ENCODE results near the gene ERGIC3. TPM values are rescaled to one million over a fixed set of nuclear protein-coding genes. Genes with fewer than 3 reads are reported as not detected.

Gene ERGIC3
- total RNA-seq (10 to 100 TPM; 61.7 to 71.6 (median 64.6) TPM), polyA plus RNA-seq (10 to 100 TPM; 67.9 to 83.5 (median 78.1) TPM)
- long read RNA-seq, donor 1, transcript ERGIC3-202 (13 exons, 1,359 nt), result major isoform, 75 of 84 reads
- long read RNA-seq, donor 1, partial matches to known transcripts, result 4 of 84 reads
- long read RNA-seq, donor 1, other reads (novel, unspliced or antisense), result 5 of 84 reads
- long read RNA-seq, donor 2, transcript ERGIC3-202 (13 exons, 1,359 nt), result major isoform, 93 of 102 reads
- long read RNA-seq, donor 2, partial matches to known transcripts, result 1 of 102 reads
- long read RNA-seq, donor 2, other reads (novel, unspliced or antisense), result 8 of 102 reads

GRCh38 chr20:35541783-35542662, at the start of gene ERGIC3:
Gene ERGIC3 (plus strand): TSS chr20:35542078. CDS start chr20:35542098, 20 bp downstream.
- peaks cover 0 to 37% of the 10 kb centered on the region in 2 donors for H3K36me3 ChIP-seq (ENCODE audit: insufficient read depth in 1 of 2, low read depth in 1 of 2)
- no peaks in the 10 kb centered on the region for H3K9me3 ChIP-seq
- TF ChIP-seq CTCF (IDR thresholded peaks at IDR 0.05), result no peak
- peak within 1 kb of the TSS; percentile 85 for H3K27ac ChIP-seq
- ATAC-seq, result peak; percentile 99 to 100 (median 100)
- H3K4me1 ChIP-seq, result peaks cover 10% of the 10 kb centered on the region
- H3K4me3 ChIP-seq, result peak within 1 kb of the TSS; percentile 96
- intact Hi-C loops (cut with DNase I), result no loop called here
- 4 to 5% (median 5%) methylated on average over 50 to 57 of the region's 57 CpGs for WGBS, 3 donors
- H3K27me3 ChIP-seq (ENCODE audit: insufficient read depth in 3 of 3, low read length in 2 of 3), result no peaks in the 10 kb centered on the region
- DNase-seq, result peak; percentile 98 to 99

- TF ChIP-seq CTCF (IDR thresholded peaks at IDR 0.05), result no peak
- intact Hi-C loops (cut with DNase I), result no loop called here
- H3K27ac ChIP-seq, result no peak overlapping the region
- WGBS, 3 donors, result 96 to 98% (median 97%) methylated on average over 6 of the region's 6 CpGs
- no peak overlapping the region for H3K4me3 ChIP-seq
- H3K4me1 ChIP-seq, result peaks cover 27% of the 10 kb centered on the region
- H3K9me3 ChIP-seq, result no peaks in the 10 kb centered on the region
- no peak for ATAC-seq
- peaks cover 0 to 88% of the 10 kb centered on the region in 2 donors for H3K36me3 ChIP-seq (ENCODE audit: insufficient read depth in 1 of 2, low read depth in 1 of 2)
- no peaks in the 10 kb centered on the region for H3K27me3 ChIP-seq (ENCODE audit: insufficient read depth in 3 of 3, low read length in 2 of 3)
- DNase-seq, result no peak
These were observed 49.5 kb upstream of the ERGIC3 start for GRCh38 chr20:35492352-35492751.

GRCh38 chr20:35496481-35496880, 45.4 kb upstream of the ERGIC3 start:
- no peaks in the 10 kb centered on the region for H3K27me3 ChIP-seq (ENCODE audit: insufficient read depth in 3 of 3, low read length in 2 of 3)
- no peak for TF ChIP-seq CTCF (IDR thresholded peaks at IDR 0.05)
- peaks cover 0 to 95% of the 10 kb centered on the region in 2 donors for H3K36me3 ChIP-seq (ENCODE audit: insufficient read depth in 1 of 2, low read depth in 1 of 2)
- no peak overlapping the region for H3K4me3 ChIP-seq
- intact Hi-C loops (cut with DNase I), result loop anchor here in 1 of 2 donors (5.0 kb wide), 1 partner anchor 34 kb away; no protein-coding TSS in a partner anchor
- no peaks in the 10 kb centered on the region for H3K9me3 ChIP-seq
- H3K4me1 ChIP-seq, result peaks cover 30% of the 10 kb centered on the region
- DNase-seq, result no peak
- 74 to 84% (median 81%) methylated on average over 3 of the region's 3 CpGs for WGBS, 3 donors
- peak overlapping the region; percentile 85 for H3K27ac ChIP-seq
- no peak for ATAC-seq

GRCh38 chr20:35497320-35497719, 44.6 kb upstream of the ERGIC3 start:
- ATAC-seq, result peak; percentile 37 to 72 (median 55)

More at GRCh38 chr20:35497320-35497719, 44.6 kb upstream of the ERGIC3 start:
- Histone ChIP-seq H3K9me3 (no peaks in the 10 kb centered on the region), H3K27me3 (ENCODE audit: insufficient read depth in 3 of 3, low read length in 2 of 3) (no peaks in the 10 kb centered on the region), H3K27ac (peak overlapping the region; percentile 85), H3K4me3 (peak overlapping the region; percentile 6), H3K4me1 (peaks cover 30% of the 10 kb centered on the region), H3K36me3 (ENCODE audit: insufficient read depth in 1 of 2, low read depth in 1 of 2) (peaks cover 0 to 94% of the 10 kb centered on the region in 2 donors)
- TF ChIP-seq CTCF (IDR thresholded peaks at IDR 0.05), result no peak
- 34 to 52% (median 35%) methylated on average over 5 of the region's 5 CpGs for WGBS, 3 donors
- no peak for DNase-seq
- intact Hi-C loops (cut with DNase I), result loop anchor here in 1 of 2 donors (5.0 kb wide), 1 partner anchor 35 kb away; no protein-coding TSS in a partner anchor
